Stimulated activated CD8-positive, alpha-beta memory T cell treated with anti-CD3 and anti-CD28 coated beads, Interleukin-7, amount 100 ng/mL, for 4 hours (primary cell): ENCODE results near the gene SNX1.
"Not testable (repeated sequence)": the region's sequence is repeated elsewhere in the genome, so short reads cannot be mapped to it uniquely, and the experiment has no call there.

Source experiments
- DNase-seq, 2 donors: peaks; one replicate each; pipeline ENCODE4 v3.0.0-alpha.2; 2020; ENCODE audit warnings: low read depth in 2 of 2

The SNX1 gene

DNA sequence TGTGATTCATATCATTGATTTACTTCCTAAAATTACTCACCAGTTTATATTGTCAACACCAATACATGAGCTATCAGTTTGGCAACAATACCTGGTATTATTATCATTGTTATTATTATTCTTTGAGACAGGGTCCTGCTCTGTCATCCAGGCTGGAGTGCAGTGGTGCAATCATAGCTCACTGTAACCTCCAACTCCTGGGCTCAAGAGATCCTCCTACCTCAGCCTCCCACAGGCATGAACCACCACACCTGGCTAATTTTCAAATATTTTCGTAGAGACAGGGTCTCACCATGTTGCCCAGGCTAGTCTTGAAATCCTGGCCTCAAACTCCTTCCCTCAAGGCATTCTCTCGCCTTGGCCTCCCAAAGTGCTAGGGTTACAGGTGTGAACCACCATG, 22.3 kb upstream of the SNX1 start:
- DNase-seq, result not testable (repeated sequence)

DNA sequence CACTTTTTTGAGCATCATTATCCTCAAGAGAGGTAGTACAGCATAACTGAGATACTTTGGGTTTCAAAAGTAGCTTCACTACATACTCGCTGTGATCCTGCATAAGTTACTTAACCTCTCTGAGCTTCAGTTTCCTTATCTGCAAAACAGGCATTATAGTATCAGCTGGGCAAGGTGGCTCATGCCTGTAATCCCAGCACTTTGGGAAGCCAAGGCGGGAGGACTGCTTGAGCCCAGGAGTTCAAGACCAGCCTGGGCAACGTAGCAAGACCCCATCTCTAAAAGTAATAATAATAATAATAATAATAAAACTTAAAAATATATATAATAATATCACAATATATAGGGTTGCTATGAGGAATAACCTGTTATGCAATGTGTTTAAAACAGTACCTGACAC, 13.0 kb upstream of the SNX1 start:
- DNase-seq, result no peak

DNA sequence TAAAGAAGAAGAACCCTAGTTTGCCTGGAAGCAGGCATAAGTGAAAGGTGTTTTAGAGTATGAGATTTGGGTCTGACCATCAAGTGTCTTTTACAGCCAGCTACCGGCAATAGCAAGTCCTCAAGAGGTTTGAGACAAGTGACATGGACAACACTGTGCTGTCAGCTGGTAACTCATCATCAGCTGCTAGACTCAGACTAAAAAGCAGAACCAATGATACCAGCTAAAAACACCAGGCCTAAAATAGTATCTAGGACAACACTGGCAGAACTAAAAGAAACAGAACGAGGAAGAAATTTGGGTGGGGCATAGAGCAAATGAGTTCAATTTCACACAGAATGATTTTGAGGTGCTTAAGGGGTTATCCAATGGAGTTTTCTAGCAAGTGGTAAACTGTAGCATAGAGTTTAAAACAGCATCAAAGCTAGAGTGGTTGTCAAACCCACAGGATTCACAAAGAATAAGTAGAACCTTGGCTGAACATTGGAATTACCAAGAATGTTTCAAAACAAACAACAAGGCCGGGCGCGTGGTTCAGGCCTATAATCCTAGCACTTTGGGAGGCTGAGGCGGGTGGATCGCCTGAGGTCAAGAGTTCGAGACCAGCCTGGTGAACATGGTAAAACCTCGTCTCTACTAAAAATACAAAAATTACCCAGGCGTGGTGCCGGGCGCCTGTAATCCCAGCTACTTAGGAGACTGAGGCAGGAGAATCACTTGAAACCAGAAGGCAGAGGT, 6.1 kb upstream of the SNX1 start:
- DNase-seq, result no peak

DNA sequence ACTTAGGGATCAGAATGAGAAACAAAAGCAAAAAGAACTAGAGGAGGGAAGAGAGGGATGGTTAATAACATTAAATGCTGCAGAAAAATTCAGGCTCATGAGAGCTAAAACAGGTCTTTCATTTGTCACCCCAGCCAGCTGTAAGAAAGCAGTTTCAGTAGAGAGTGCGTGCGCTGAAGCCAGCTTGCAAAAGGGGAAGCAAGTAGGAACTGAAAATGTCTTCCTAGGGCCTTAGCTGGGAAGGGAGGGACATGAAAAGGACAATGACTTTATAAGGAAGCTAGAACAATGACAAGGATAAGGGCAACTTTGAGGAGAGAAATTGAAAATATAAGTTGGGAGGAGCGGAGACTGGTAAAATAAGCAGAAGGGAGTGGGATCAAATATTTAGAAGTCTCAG, 5.3 kb upstream of the SNX1 start:
- no peak for DNase-seq

DNA sequence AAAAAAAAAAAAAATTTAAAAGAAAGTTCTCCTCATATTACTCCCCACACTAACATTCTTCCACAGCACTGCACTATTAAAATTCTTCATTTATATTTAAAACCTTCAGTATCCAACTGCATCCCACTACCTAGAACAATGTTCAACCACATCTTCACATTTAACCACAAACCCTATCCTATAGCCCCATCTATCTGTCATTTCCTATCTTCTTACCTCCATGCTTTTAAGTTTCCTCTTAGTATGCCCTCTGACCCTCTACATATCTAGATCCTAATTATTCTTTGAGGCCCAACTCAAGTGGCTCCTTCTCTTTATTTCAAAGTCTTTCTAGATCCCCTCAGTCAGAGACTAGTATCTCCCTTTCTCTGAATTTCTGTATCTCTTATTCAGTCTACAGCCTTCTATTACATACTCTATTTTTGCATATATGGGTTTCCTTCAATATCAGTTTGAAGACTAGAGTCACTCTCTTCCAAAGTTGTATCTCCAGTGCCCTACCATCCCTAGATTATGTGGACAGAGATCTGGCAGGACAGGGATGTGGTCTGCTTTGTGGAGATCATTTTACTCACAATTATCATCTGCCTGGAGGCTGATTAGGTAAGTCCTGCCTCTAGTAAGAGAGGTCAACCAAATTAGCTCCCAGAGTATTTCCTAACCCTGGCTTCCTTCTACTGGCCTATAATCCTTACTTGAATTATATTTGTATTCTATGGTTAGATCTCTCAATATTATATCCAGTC, 3.5 kb upstream of the SNX1 start:
- DNase-seq, result no peak

DNA sequence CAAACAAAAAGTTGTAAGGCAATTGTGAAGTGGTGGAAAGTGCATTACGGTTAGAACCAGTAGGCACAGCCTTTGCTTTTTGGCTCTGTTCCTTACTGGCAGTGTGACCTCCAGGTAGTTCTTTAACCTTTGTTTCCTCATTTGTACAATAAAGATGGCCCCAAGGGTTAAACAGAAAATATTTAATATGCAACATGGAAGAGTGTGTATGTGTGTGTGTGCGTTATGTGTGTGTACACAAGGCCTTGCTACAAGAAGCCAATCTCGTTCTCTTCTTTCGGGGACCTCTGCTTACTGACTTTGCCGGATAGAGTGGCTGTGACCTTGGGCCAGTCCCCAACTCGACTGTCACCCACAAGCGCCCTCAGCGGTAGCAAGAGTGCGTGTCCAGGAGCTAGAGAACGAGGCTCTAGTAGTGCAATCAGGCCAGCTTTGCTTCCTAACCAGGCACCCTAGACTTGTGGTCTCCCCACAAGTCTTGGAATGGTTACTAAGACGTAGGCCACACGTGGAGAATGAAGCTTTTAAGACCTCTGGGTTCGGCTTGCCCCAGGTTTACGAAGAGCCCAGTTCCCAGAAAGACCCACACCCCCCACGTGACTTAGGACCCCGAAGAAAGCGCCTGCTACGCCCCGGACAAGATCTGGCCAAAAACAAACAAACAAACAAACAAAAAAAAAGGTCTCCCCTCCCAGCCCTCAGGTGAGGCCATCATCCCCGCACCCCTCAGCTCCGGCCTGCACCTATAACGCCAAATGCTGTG, 2.7 kb upstream of the SNX1 start:
- no peak for DNase-seq

DNA sequence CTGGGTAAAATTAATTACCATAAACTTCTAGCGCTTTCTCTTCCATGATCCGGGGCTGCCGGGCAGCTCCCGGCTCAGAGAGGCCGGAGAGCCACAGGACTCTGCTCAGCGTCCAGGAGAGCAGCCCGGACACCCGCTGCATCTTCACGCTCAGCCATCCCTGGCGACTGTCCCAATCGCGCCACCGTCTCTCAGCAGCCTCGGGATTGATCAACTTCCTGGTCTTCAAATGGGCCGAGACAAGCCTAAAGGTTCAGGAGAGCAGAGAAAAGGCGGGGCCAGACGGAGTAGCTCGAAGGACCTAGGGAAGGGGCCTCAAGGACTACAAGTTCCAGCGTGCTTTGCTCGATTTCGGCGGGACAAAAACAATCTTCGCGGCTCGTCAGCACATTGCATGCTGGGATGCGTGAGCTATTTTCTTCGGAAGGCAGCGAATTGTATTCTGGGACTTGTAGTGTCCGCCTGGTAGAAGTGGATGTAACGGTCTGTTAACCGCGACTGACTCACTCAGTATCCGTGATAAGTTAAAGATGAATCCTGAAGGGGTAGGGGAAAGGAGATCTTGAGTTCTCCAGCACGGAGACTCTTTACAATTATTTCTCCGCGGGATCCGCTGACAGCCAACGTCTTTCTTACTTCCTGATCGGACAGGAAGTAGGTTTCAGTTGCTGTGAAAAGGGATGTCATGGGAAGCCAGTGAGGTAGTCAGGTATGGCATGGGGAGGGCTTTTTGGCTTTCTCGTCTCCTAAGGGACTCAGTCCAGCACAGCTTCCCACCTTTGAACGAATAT, 2.0 kb upstream of the SNX1 start, which contains the start of gene CIAO2A:
CIAO2A (minus strand) TSS at position 212 of the 791 bp plus-strand sequence; CDS start at position 142, 70 bp downstream.
- DNase-seq, result peak; percentile 85 to 91

DNA sequence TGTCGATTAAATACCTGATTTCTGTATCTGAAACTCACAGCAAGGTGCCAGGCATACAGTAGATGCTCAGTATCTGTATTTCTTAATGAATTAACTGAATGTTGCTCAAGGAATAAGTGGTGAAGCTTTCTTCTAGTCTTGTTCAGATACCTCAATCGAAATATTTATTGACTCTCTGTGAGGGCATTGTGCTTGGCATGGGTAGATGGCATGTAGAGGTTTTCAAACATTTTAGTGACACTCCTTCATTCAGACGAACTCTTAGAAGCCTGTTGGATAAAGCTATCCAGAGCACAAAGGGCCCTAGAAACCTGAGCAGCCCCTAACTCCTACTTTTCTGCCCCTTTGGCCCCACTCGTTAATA, 369 bp upstream of the SNX1 start:
- DNase-seq, result no peak

DNA sequence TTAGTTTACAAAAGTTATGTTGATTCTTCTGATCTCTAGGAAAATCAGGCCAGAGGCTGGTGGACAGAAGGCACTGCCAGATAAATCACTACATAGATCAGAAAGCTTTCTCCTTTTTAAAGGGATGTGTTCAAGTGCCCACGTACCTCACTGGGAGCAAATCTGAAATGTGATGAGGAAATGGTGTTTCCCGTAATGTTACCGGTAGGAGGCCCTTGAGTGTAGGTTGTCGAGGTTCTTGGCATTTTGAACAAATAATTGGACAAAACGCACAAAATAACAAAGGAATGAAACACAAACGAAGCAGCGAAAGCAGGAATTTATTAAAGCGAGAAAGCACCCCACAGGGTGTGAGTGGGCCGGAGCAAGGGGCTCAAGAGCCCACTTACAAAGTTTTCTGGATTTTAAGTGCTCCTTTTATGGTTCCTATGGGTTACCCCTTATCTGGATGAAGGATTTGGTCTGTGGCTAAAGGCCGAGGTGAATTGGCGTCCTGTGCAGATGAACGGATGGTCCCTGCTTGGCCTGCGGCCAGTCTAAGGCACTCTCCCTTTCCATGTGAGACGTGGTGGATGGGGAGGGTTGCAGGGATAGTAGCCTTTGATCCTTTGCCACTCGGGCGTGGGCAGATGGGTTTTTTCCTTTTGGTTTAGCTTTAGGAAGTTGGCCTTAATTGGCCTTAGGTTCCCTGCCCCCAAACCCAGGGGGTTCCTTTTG, 1.0 kb downstream of the SNX1 start:
- DNase-seq, result no peak

DNA sequence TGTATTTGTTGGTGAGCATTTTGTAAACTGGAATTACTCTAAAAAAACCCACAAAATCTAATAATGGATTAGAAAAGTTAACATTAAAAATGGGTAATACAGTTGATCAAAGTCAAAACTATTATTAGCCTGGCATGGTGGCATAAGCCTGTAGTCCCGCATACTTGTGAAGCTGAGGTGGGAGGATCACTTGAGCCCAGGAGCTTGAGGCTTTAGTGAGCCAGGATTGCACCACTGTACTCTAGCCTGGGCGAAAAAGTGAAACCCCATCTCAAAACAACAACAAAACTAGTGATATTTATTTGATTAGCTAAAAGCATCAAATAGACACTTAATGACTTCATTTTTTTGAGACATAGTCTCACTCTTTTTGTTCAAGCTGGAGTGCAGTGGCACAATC, 3.6 kb downstream of the SNX1 start:
- DNase-seq, result no peak

DNA sequence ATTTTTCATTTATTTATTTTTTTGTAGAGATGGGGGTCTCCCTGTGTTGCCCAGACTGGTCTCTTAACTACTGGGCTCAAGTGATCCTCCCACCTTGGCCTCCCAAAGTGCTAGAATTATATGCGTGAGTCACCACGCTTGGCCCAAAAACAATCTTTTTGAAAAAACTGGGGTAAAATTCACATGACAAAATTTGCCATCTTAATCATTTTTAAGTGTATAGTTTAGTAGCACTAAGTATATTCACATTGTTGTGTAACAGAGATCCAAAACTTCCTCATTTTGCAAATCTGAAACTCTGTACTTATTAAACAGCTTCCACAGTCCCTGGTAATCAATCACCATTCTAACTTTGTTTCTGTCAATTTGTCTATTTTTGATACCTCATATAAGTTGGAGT, 5.2 kb downstream of the SNX1 start:
- no peak for DNase-seq

DNA sequence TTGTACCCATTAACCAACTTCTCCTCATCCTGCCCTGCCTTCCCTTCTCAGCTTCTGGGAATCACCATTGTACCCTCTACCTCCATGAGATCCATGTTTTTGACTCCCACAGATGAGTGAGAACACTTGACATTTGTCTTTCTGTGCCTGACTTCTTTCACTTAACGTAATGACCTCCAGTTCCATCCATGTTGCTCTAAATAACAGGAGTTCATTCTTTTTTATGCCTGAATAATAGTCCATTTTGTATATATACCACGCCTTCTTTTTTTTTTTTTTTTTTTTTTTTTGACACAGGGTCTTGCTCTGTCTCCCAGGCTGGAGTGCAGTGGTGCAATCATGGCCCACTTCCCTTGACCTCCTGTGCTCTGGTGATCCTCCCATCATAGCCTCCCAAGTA, 6.7 kb downstream of the SNX1 start:
- DNase-seq, result no peak

DNA sequence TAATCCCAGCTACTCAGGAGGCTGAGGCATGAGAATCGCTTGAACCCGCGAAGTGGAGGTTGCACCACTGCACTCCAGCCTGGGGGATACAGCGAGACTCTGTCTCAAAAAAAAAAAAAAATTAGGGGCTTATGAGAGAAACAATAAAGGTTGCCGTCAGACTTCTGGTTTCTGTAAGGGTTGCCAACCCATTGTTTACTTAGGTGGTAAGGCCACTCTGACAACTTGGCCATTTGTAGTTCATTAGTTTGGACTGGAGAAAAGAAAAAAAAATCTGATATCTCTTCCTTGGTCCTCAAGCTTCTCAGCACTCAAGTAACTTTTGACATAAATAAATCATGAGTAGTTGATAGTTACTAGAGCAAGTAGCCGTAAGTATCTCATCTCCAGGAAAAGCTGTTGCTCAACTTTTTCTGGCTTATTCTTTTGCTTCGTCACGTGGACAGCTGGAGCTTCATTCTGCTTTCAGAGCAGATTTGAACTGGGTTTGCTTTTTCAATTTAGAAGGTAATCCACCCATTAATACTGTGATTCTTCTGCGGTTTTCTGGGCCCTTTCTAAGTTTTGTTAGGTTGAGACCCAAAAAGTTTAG, 9.4 kb downstream of the SNX1 start:
- DNase-seq, result no peak

DNA sequence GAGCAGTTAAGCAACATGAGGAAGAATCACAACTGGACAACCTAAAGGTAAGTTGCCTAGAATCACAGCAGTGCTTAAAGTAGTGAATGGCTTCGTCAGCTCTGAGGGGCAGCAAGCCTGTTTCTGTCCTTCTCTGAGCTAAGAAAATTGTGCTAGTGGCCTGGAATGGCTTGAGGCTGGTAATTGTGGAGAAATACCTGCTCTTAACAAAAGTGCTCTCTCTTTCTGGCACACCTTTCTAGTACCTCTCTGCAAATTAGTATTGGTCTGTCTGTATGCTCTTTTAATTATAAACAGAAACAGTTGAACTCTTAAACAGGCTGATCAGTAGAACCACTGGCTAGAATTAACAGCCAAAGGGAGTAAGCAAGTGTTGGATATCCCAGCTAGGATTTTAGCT, 11.6 kb downstream of the SNX1 start:
- DNase-seq, result no peak

DNA sequence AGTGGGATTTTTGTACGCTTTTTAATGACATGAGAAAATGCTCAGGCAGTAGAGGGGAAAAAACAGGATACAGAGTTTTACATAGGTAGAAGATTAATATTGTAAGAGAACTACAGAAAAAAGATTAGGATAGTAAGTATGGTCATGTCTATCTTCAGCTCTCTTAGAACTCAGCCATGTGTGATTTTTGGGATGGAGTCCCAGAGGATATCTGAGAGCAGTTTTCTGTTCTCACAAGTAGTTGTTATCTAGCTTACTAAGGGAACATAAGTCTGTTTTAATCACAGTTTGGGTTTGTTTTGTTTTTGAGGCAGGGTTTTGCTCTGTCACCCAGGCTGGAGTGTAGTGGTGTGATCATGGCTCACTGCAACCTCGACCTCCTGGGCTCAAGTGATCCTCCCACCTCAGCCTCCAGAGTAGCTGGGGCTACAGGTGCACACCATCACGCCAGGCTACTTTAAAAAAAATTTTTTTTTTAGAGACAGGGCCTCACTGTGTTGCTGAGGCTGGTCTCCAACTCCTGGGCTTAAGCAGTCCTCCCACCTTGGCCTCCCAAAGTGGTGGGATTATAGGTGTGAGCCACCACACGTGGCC, 14.4 kb downstream of the SNX1 start:
- not testable (repeated sequence) for DNase-seq

DNA sequence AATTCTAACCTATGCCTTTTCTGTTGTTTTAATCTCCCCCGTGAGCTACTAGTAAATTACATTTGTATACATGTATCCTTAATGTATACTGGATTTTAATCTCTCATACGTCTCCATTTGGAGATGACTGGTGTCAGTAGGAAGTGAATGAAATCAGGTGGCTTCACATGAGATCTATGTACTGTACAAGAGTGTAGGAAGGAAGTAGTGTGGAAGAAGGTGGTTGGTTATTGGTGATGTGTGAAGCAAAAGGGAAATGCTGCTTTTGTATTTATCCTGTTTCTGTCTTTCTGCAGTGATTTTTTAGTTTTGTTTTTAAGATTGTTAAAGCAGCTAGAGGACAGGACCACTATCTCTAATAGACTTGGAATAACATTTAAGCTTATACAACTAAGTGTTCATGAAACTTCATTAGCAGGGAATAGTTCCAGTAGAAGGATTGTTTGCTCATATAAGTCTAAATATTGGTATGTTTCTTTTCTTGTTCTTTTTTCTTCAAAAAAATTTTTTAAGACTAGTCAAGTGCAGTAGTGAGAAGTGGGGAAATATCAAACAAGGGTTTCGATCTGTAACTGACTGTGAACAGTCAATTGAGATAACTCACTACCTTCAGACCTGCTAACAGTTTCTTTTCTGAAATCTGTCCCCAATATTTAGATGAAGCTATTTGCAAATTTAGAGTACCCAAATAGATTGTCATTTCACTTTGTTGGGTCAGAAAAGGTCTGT, 15.3 kb downstream of the SNX1 start:
- DNase-seq, result no peak

DNA sequence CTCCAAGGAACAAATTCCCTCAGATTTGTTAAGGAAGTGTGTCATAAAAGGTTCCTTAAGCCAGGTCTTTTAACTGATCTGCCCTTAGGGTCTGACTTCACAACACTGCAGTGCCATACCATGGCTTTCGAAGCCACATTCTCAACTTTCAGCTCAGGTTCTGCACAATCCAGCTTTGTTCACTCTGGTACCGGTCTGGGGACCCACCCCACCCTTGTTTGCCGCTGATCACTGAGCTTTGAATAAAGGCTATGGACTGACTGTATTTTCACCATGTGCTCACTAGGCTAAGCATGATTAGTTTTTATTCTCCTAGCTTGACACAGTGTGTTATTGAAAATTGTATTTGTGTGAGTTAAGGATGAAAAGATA, 15.9 kb downstream of the SNX1 start:
- no peak for DNase-seq

DNA sequence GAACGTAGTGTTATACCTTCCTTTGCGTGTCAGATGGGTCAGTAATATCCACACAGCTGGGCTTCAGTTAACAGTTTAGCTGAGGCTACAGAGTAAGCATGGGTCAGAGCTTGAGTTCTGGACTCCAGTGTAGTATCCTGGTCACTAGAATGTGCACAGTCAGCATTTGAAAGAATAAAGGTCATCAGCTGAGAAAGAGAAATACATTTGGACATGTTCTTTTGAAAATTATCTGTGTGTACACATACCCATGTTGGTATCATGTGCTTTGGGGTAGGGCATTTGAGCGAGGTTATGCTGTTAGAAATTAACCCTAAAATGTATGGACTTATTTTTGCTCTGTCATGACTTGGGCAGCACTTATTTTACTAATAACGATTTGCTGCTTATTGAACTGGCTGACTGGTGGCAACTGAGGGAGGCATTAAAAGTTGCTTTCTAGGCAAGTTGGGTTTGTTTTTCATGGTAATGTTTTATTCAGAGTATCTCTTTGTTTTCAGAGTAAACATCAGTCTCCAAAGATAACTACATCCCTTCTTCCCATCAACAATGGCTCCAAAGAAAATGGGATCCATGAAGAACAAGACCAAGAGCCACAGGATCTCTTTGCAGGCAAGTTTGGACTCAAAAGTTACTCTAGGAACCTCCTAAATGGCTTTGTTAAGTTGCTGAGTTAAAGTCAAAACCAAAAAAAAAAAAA, 16.4 kb downstream of the SNX1 start:
- DNase-seq, result no peak

DNA sequence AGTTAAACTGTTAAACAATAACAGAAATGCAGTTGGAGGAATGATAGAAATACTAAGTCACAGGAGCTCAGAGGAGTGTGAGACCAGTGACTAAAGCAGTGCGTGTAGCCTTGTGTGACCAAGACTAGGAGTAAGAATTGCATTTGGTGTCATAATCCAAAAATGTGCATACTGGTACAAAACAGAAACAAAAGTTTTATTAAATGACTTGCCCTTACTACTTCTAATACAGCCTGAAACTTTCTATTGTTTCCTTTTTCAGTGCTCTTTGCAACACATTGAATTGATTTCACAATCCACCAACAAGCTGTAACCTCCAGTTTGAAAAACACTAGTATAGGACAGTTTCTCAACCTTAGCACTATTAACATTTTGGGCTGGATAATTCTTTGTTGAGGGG, 17.1 kb downstream of the SNX1 start:
- no peak for DNase-seq
